HG03159 (cell line): ENCODE results near the gene NUPR1.
"Not testable (repeated sequence)": the region's sequence is repeated elsewhere in the genome, so short reads cannot be mapped to it uniquely, and the experiment has no call there.

Experiments used
- ATAC-seq: cut with Tn5 transposase; IDR thresholded peaks from one replicate; pipeline ENCODE4 v1.9.1; 2021; ENCODE audit warnings: mild to moderate bottlenecking, moderate library complexity; ENCODE audit not compliant: unreplicated experiment

Gene NUPR1

DNA sequence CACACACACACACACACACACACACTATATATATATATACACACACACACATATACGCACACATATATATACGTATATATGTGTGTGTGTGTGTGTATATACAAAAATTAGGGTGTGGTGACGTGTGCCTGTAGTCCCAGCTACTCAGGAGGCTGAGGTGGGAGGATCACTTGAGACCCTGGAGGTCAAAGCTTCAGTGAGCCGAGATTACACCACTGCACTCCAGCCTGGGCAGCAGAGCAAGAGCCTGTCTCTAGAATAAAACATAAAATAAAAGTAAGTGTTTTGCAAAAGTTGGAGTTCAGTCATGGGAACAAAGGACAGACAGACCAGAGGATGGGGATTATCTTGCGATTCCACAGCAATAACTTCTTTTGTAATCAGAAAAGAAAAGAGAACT, 10.8 kb downstream of the NUPR1 start:
- no peak for ATAC-seq

DNA sequence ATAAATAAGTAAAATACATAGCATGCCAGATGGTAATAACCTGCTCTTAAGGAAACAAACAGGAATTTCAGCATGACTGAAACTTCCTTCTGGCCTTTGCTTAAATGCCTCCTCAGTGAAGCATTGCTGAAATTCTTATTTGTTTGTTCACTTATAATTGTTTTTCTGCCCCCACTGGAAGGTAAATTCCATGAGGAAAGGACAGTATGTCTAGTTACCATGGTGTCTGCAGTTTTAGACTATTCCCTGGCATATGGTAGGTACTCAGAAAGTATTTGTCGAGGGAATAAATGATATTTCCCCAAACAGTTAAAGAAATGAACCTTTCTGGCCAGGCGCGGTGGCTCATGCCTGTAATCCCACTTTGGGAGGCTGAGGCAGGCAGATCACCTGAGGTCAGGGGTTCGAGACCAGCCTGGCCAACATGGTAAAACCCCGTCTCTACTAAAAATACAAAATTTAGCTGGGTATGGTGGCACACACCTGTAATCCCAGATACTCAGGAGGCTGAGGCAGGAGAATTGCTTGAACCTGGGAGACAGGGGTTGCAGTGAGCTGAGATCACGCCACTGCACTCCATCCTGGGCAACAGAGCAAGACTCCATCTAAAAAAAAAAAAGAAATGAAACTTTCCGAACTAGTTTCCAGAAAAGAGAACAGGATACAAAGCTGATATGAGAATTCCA, 11.5 kb downstream of the NUPR1 start:
- not testable (repeated sequence) for ATAC-seq

DNA sequence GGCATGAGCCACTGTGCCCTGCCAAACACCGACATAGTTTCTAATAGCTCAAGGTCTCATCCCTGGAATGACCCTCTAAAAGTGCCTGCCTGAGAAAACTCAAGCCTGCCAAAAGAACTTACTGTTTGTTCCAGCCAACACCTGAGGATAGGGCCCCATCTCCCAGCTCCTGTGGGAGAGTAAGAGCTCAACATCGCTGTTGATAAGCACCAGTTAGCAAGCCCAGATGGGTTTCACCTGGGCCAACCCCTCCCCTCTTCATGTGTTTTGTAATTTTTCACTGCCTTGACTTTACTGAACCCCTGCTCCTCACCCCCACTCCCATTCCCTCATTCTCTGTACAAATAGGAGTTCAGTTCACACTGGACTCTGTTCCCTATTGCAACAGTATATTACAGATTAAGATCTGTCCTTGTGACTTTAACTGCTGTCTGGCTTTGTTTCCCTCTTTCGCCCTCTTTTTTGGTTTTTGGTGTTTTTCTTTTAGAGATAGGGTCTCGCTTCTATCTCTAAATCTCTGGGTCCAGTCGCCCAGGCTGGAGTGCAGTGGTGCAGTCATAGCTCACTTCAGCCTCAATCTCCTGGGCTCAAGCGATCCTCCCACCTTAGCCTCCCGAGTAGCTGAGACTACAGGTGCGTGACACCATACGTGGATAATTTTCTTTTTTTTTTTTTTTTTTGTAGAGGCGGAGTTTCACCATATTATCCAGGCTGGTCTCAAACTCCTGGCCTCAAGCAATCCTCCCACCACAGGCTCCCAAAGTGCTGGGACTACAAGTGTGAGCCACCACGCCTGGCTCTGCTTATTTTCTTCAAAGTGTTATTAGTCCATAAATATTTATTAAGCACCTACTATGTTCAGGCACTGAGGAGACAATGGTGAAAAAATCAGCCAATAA, 12.3 kb downstream of the NUPR1 start:
- no peak for ATAC-seq

DNA sequence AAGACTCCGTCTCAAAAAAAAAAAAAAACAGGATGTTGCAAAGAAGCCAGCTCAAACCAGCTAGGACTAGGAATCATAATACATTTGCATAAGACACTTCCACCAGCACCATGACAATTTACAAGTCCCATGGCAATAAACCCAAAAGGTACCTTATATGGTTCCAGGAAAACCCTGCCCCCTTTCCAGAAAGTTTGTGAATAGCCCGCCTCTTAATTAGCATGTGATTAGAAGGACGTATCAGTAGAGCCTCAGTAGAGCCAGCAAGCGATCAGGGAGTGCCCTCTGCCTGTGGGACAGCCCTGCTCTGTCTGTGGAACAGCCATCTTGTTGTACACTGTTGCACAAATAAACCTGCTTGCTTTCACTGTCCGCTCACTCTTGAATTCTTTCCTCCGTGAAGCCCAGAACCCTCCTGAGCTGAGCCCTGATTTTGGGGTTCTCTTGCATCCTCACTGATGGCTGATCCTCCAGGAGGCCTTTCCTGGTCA, 14.0 kb downstream of the NUPR1 start:
- no peak for ATAC-seq

DNA sequence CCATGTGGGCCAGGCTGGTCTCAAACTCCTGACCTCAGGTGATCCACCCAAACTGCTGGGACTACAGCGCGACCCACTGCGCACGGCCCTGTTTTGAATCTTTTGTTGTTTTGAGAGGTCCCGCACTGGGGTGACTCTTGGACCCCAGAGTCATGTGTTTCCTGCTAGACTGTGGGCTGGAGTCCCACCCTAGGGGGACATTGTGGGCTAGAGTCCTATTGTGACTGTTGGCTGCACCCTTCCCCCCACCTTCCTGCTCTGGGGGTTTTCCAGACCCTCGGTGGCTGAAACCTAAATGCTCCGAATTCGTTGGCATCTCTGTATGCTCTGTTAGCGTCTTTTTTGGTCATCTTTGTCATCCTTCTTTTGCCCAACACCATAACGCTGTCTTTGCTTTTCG, 16.0 kb downstream of the NUPR1 start:
- ATAC-seq = no peak

DNA sequence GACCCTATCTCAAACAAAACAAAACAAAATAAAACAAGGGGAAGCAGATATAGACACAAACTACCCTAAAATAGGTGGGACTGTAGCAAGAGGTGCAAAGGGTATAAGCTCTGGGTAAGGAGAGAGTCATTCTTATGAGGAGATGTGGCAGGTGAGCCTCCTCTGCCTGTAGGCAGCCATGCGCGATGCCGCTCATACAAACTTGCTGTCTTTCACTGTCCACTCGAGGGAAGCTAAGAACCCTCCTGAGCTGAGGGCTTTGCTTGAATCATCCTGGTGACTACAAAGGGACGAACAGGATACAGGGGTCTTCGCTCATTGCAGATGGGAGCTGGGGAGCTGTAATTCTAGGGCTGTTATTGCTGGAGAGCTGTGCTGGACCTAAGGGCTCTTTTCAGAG, 17.3 kb downstream of the NUPR1 start:
- ATAC-seq = no peak

DNA sequence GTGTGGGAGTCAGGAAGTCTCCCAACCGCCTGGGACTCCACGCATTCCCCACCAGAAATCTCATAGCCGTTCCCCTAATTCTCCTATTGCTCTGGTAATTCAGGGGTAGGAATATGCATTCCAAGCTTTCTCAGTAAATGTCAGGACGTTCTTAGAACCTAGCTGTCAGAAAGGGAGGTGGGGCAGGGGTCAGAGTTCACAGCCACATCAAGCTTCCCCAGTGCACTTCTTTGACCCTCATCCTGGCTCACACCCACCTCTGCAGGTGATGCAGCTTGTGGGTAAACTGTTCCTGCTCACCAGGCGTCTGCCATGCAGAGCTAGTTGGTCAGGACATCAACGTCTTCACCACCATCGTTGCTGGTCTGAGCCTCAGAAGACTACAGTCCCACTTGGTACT, 18.1 kb downstream of the NUPR1 start:
- ATAC-seq = no peak

DNA sequence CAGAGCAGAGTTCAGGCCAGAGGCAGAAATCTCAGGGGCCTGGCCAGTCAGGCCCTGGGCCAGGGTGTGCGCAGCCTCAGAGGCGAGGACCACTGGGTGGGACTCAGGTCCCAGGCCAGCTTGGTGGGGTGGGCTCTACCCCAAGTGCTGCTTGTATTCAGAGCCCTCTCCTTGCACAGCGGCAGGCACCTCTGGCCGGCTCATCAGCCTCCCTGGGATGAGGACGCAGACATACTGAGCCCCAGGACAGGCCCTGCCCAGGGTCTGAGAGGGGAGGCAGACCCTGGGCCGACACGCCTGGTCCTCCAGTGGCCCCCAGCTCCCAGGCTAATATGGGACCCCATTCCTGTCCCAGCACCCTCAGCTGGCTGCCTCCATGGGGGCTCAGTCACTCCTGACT, 24.5 kb downstream of the NUPR1 start:
- ATAC-seq = no peak

DNA sequence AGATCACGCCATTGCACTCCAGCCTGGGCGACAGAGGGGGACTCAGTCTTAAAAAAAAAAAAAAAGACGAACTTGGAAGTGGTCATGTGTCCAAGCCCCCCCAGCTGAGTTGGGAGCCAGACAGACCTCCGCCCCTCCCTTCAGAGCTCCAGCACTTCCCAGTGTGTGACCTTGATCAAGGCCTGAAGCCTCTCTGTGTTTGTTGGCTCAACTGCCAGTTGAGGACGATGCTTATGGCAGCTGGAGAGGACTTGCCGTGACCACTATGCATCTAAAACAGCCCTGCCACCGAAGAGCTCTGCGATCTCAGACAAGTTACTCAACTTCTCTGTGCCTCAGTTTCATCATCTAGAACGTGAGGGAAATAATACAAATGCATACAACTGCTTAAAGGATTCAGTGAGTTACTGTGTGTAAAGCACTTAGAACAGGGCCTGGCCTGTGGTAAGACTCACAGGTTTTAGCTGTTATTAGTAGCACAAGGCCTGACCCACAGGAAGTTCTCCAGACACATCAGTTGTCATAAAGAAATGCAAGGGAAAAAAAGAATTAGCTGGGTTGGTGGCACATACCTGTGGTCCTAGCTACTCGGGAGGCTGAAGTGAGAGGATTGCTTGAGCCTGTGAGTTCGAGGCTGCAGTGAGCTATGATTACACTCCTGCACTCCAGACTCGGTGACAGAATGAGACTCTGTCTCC, 25.1 kb downstream of the NUPR1 start:
- ATAC-seq = no peak

DNA sequence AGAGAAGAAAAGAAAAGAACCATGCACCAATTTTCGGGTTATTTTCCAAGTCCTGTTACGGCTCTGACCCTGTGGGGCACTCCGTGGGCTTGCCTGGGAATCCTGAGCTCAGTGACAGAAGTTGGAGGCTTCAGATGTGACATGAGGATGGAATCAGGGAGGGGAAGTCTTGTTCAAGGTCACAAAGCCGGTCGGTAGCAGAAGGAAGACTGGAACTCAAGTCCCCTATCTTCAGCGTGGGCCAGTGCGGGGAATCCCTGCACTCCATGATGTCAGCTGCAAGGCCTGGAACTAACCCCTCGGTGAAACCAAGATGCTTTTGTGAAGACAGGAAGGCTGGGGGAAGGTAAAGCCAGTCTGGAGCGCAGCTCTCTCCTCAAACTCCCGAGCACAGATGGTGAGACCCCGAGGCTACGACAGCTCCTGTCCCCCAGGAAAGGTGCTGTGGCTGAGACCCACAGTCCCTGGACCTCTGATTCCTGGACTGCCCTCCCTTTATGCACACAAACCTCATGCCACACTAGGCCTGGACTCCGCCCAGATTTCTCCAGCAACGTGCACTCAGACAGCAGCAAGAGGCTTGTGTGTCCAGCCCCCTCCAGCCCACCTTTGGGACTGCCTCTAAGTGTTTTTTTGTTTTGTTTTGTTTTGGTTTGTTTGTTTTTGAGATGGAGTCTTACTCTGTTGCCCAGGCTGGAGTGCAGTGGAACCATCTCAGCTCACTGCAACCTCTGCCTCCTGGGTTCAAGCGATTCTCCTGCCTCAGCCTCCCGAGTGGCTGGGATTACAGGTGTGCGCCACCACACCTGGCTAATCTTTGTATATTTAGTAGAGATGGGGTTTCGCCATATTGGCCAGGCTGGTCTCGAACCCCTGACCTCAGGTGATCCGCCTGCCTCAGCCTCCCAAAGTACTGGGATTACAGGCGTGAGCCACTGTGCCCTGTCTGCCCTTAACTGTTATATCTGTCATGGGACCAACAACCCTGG, 26.7 kb downstream of the NUPR1 start:
- ATAC-seq = no peak

DNA sequence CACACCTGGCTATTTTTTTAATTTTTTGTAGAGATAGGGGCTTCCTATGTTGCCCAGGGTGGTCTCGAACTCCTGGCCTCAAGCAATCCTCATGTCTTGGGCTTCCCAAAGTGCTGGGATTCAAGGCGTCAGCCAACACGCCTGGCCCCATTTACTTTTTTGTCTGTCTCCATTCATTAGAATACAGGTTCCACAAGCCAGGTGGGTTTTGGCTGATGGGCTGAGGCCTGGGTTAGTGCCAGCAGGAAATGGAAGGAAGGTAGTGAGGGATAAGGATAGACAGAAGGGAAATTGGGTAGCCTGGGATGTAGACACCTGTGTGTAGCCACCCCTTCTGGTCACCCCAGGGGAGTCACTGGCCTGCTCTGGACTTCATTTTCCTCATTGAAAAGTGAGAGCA, 27.7 kb downstream of the NUPR1 start:
- no peak for ATAC-seq

DNA sequence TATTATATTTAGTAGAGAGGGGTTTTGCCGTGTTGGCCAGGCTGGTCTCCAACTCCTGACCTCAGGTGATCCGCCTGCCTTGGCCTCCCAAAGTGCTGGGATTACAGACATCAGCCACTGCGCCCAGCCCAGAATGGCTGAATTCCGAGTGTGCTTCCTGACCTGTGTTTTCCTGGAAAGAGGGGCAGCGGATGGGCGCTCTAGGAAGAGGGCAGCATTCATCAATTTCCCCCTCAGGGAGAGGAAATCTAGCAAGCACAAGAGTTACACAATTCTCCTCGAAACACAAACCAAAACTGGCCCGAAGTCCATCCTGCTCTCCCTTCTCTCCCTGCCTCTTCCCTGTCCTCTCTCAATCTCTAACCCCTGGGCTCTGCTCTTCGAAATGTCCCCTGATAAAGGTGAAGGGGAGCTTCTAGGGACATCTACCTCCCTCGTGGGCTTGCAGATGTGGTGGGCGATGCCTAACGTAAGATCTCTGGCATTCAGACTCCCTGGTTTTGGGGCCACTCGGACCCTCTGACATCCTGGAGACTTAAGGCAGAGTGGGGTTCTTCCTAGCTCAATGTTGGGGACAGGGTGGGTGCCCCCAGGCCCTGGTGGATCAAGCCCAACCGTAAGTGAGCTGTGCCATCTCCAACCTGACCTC, 33.2 kb downstream of the NUPR1 start:
- no peak for ATAC-seq

DNA sequence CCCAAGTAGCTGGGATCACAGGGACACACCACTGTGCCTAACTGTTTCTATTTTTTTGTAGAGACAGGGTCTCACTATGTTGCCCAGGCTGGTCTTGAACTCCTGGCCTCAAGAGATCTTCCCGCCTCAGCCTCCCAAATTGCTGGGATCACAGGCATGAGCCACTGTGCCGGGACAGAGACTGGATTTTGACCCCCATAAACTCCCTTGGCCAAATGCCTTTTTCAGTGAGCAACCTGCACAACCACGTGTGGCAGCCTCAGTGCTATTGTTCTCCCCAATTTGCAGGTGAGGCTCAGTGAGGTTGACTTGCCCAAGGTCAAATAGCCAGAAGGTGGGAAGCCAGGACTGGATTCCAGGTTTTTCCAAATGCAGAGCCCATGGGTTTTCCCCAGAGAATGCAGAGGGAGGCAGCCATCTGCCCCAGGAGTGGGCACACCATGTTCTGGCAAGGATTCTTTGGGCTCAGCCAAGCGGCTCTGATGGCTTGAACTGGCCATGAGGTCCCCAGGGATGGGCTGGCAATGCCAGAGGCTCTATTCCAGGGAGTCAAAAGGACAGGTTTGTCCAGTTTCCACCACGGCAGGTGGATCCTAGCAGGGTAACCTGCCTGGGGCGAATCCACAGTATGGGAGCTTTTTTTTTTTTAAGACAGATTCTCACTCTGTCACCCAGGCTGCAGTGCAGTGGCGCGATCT, 33.9 kb downstream of the NUPR1 start:
- ATAC-seq = no peak

DNA sequence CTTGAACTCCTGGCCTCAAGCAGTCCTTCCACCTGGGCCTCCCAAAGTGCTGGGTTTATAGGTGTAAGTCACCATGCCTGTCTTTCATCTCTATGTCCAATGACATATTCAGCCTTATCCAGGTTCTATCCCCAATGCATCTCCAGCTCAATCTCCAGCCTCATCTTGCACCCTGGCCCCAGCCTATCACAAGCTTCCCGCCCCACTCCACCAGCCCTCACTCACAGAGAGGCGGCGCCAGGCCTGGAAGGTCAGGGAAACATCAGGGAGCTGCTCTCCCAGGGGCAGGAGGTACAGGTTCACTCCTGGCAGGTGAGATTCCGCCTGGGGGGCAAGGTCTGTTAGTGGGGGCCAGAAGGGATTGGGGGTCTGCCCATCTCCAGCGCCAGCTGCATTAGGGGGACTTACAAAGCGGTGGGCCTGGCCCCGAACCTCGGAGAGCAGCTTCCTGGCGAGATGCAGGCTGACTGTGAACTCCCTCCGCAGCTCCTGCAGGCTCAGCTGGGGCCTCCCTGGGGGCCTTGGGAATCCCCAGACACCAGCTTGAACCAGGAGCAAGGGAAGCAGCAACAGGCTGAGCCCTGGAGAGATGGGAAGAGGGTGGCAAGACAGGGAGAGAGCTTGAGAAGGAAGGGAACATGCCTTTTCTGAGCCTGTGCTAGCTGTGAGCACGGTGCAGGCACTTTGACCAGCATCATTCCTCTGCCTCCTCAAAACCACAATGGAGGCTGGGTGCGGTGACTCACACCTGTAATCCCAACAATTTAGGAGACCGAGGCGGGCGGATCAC, 35.1 kb downstream of the NUPR1 start:
- no peak for ATAC-seq

DNA sequence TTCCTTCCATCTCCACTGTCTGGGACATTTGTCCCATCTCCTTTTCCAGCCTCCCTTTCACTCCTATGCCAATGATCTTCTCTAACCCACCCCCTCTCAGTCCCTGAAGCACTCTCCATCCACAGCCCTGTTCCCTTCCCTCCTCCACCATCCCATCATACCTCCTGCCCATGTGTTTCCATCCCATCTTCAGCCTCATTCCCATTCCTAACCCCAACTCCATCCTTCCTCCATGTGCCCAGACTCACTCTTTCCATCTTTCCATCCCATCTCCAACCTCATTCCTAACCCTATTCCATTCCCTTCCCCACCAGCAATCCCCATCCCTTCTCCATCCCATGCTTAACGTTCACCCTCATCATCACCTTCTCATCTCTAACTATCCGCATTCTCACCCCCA, 36.5 kb downstream of the NUPR1 start:
- ATAC-seq = no peak

DNA sequence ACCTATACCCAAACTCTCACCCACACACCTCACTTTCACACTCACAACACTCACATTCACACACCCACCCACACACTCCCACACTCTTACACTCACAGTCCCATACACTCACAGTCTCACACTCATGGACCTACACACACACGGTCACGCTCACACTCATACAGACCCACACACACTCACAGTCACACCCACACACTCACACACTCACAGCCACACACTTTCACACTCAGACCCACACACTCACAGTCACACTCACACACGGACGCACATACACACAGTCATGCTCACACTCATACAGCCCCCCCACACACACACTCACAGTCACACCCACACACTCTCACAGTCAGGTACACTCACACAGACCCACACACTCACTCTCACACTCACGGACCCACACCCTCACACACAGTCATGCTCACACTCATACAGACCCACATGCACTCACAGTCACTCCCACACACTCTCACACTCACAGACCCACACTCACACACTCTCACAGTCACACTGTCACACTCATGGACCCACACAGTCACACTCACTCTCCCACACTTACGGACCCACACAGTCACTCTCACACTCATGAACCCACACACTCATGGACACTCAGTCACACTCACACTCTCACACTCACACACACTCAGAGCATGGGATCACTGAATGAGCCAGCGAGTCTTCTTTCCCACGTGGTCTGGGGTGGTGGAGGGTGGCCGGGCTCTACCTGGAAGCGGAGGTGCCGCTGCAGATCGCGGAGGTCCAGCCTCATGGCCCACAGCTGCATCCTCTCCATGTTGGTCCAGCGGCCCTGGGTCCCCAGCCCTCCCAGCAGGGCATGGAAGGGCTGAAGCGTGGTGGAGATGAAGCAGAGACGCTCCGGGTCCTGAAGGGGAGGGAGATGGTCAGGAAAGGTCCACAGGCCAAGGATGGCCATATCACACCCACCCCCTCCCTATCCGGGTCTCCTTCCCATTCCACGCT, 37.2 kb downstream of the NUPR1 start:
- no peak for ATAC-seq

DNA sequence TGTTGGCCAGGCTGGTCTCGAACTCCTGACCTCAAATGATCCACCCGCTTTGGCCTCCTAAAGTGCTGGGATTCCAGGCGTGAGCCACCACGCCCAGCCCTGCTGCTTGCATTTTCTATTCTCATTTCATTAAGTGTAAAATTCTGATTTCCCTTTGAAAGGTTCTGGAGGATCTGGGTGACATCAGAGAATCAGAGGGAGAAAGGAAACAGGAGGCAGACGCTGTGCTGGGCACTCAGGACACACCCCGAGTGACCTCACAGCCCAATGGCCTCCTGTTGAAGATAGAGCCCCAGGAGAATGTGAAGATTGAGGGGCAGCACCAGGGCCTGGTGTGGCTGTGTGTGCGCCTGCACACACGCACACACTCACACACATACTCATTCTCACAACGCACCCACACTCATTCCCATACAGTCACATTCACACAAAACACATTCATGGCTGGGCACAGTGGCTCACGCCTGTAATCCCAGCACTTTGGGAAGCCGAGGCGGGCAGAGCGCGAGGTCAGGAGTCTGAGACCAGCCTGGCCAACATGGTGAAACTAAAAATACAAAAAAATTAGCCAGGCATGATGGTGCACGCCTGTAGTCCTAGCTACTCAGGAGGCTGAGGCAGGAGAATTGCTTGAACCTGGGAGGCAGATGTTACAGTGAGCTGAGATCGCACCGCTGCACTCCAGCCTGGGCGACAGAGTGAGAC, 38.1 kb downstream of the NUPR1 start:
- ATAC-seq = not testable (repeated sequence)
